PC-9 (cell line): ENCODE data around the gene PTGS2. TPM values are rescaled to one million over a fixed set of nuclear protein-coding genes. Genes with fewer than 3 reads are reported as not detected.

Experiments used
- BruUV-seq: library from RNA; stranded (reverse); fragments of 400-500 nt; replicated peaks from 2 replicates; lab custom pipeline; 2021; lab: Mats Ljungman, UMichigan
- CTCF ChIA-PET: fragments of 300-600 bp; sonication (Branson Sonifier 250); formaldehyde crosslinking; loops from one replicate; lab custom pipeline; 2022; ENCODE audit warnings: antibody characterized with exemption; lab: Charles Lee
- POLR2A ChIA-PET: fragments of 300-600 bp; sonication (Branson Sonifier 250); formaldehyde crosslinking; loops from one replicate; lab custom pipeline; 2022; ENCODE audit warnings: antibody characterized with exemption; ENCODE audit not compliant: unreplicated experiment; lab: Charles Lee
- DNase-seq, 2 experiments: peaks; one replicate each; pipeline versions ENCODE4 v3.0.0 to v3.0.0-alpha.2; 2015 to 2022; ENCODE audit warnings: mixed read lengths in 1 of 2
- H2AFZ ChIP-seq: fragments of 200-600 bp; sonication (generic); 2 replicates; pipeline ENCODE4 v1.8.1; 2017; ENCODE audit warnings: antibody characterized with exemption
- H3F3A ChIP-seq: fragments of 200-600 bp; sonication (generic); 2 replicates; pipeline ENCODE4 v1.8.1; 2017; ENCODE audit warnings: antibody characterized with exemption, mild to moderate bottlenecking, low read depth; ENCODE audit not compliant: insufficient read depth
- H3K27ac ChIP-seq: fragments of 200-600 bp; sonication (generic); 2 replicates; pipeline ENCODE4 v1.6.1; 2016; ENCODE audit warnings: mixed run types
- H3K27me3 ChIP-seq: fragments of 200-600 bp; sonication (generic); 2 replicates; pipeline ENCODE4 v1.6.1; 2016; ENCODE audit warnings: low read depth, mixed run types; ENCODE audit not compliant: insufficient read depth
- H3K36me3 ChIP-seq: fragments of 200-600 bp; sonication (generic); 2 replicates; pipeline ENCODE4 v1.6.1; 2016; ENCODE audit warnings: low read depth, mixed run types
- H3K4me1 ChIP-seq: fragments of 200-600 bp; sonication (generic); replicated peaks from 2 replicates; pipeline ENCODE4 v1.6.1; 2016; ENCODE audit warnings: mixed run types; ENCODE audit not compliant: insufficient read depth
- H3K4me2 ChIP-seq: fragments of 200-600 bp; sonication (generic); 2 replicates; pipeline ENCODE4 v1.6.1; 2017; ENCODE audit warnings: mixed run types
- H3K4me3 ChIP-seq: fragments of 200-600 bp; sonication (generic); 2 replicates; pipeline ENCODE4 v1.6.1; 2016; ENCODE audit warnings: mixed run types
- H3K79me2 ChIP-seq: fragments of 200-600 bp; sonication (generic); 2 replicates; pipeline ENCODE4 v1.6.1; 2017; ENCODE audit warnings: low read depth, mixed run types
- H3K9me2 ChIP-seq: fragments of 200-600 bp; sonication (generic); 2 replicates; pipeline ENCODE4 v1.8.1; 2017; ENCODE audit warnings: mild to moderate bottlenecking; ENCODE audit not compliant: insufficient read depth
- H3K9me3 ChIP-seq: fragments of 200-600 bp; sonication (generic); 2 replicates; pipeline ENCODE4 v1.8.1; 2016; ENCODE audit warnings: low read depth; ENCODE audit not compliant: insufficient read depth
- H4K20me1 ChIP-seq: fragments of 200-600 bp; sonication (generic); 2 replicates; pipeline ENCODE4 v1.8.1; 2017; ENCODE audit not compliant: insufficient read depth
- EZH2 ChIP-seq: fragments of 200-600 bp; sonication (generic); IDR thresholded peaks from 2 replicates; pipeline ENCODE4 v1.8.0; 2017; ENCODE audit warnings: antibody characterized with exemption, low read depth
- intact Hi-C: fragments of 100-400 bp; cut with micrococcal nuclease; formaldehyde crosslinking; loops from one replicate; pipeline ENCODE4 v1.10.0; 2022; ENCODE audit not compliant: unreplicated experiment
- total RNA-seq: library from RNA; stranded (reverse); gene quantifications from 2 replicates; pipeline ENCODE4 v1.2.3, GENCODE V29; 2021
- TF ChIP-seq, protein P1 (sequence below): fragments of 200-600 bp; sonication (generic); conservative IDR thresholded peaks from 2 replicates; pipeline ENCODE4 v1.6.1; 2017; ENCODE audit warnings: mixed run types, antibody characterized with exemption, mild to moderate bottlenecking, moderate library complexity

PTGS2 gene
- total RNA-seq, 1 experiment from 2014 or later: 0.63 TPM

DNA sequence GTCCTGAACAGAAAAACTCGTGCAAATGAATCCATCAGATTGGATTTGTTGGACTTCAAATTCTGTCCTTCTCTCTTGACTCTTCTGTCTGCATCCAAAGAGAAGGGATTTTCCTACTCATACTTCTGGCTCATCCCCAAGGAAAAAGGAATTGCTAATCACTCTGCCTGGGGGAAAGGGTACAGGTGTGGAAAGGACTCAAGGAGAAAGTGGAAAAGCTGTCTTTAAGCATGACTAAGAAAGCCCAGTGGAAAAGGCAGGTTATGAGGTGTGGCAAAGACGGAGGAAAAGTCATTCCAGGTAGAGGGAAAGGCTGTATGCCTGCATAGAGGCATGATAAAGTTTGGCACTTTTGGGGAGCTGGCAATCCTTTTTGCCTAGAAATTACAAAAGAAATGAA lies 43.4 kb downstream of the PTGS2 start:
- POLR2A ChIA-PET: interaction anchor here (0.6 kb wide), 1 partner anchor 9 kb away, joined by 3 read pairs; no protein-coding TSS in a partner anchor
- no peak for DNase-seq

DNA sequence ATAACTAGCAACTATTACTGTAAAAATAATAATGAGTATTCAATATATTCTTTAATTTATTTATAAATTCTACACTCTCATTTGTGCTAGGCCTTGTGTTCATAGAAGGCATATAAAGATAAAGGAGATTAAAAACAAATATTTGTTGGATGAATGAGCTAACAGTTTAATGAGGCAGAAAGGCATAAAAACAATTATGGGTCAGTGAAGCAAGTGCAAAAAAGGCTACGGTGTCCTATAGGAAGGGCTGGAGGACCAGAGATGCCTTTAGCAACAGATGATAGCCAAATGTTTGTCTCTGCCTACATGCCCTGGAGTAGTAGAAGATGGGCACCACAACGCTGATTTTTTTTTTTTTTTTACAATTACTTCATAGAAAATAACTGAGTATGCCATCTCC lies 45.7 kb downstream of the PTGS2 start:
- Histone ChIP-seq H3K9me3 (no peaks in the 10 kb centered on the region), H3F3A (no peaks in the 10 kb centered on the region), H3K4me1 (no peaks in the 10 kb centered on the region), H3K27ac (no peak overlapping the region), H3K79me2 (no peaks in the 10 kb centered on the region), H3K27me3 (no peaks in the 10 kb centered on the region), H3K4me3 (no peak overlapping the region), H3K4me2 (no peak overlapping the region), H3K9me2 (no peaks in the 10 kb centered on the region; the same call in 1 of the 2 replicates), H3K36me3 (no peaks in the 10 kb centered on the region), H2AFZ (no peak overlapping the region), H4K20me1 (no peaks in the 10 kb centered on the region)
- ChIA-PET POLR2A (no interaction called here), CTCF (no interaction called here)
- DNase-seq: no peak
- TF ChIP-seq, protein P1, sequence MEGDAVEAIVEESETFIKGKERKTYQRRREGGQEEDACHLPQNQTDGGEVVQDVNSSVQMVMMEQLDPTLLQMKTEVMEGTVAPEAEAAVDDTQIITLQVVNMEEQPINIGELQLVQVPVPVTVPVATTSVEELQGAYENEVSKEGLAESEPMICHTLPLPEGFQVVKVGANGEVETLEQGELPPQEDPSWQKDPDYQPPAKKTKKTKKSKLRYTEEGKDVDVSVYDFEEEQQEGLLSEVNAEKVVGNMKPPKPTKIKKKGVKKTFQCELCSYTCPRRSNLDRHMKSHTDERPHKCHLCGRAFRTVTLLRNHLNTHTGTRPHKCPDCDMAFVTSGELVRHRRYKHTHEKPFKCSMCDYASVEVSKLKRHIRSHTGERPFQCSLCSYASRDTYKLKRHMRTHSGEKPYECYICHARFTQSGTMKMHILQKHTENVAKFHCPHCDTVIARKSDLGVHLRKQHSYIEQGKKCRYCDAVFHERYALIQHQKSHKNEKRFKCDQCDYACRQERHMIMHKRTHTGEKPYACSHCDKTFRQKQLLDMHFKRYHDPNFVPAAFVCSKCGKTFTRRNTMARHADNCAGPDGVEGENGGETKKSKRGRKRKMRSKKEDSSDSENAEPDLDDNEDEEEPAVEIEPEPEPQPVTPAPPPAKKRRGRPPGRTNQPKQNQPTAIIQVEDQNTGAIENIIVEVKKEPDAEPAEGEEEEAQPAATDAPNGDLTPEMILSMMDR: no peak
- no peak for TF ChIP-seq EZH2
- no TSS peak for BruUV-seq
- intact Hi-C loops: no loop called here

More for the DNA sequence above, 43.4 kb downstream of the PTGS2 start:
- no peaks in the 10 kb centered on the region; the same call in 1 of the 2 replicates for H3K9me2 ChIP-seq
- H3K4me1 ChIP-seq: no peaks in the 10 kb centered on the region
- no peak overlapping the region for H3K4me3 ChIP-seq
- H3K36me3 ChIP-seq: no peaks in the 10 kb centered on the region
- H3K4me2 ChIP-seq: no peak overlapping the region
- H4K20me1 ChIP-seq: no peaks in the 10 kb centered on the region
- H3K79me2 ChIP-seq: no peaks in the 10 kb centered on the region
- H3F3A ChIP-seq: no peaks in the 10 kb centered on the region
- H3K27me3 ChIP-seq: no peaks in the 10 kb centered on the region
- TF ChIP-seq, protein P1: no peak
- no peak for TF ChIP-seq EZH2
- H2AFZ ChIP-seq: no peak overlapping the region
- intact Hi-C loops: no loop called here
- CTCF ChIA-PET: no interaction called here
- no peak overlapping the region for H3K27ac ChIP-seq
- no TSS peak for BruUV-seq
- no peaks in the 10 kb centered on the region for H3K9me3 ChIP-seq

DNA sequence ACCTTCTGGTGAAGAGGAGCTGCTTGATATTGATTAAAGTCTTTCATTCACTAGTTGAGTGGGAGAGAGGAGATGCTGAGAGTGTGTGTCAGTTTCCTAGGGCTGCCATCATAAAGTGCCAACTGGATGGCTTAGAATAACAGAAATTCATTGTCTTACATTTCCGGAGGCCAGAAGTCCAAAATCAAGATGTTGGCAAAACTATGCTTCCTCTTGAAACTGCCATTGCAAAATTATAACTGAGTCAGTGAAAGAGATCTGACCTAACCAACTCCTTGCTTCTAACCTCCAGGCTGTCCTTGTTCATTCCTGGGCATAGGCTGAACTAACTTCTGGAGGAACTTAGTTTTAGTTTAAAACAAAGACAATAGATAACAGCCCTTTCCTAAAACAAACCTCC lies 47.1 kb downstream of the PTGS2 start:
- no peak overlapping the region for H2AFZ ChIP-seq
- H3K4me2 ChIP-seq: no peak overlapping the region
- H3K27ac ChIP-seq: no peak overlapping the region
- H3F3A ChIP-seq: no peaks in the 10 kb centered on the region
- BruUV-seq: no TSS peak
- H3K79me2 ChIP-seq: no peaks in the 10 kb centered on the region
- ChIA-PET CTCF (no interaction called here), POLR2A (no interaction called here)
- no peaks in the 10 kb centered on the region for H3K27me3 ChIP-seq
- H3K9me2 ChIP-seq: no peaks in the 10 kb centered on the region; the same call in 1 of the 2 replicates
- intact Hi-C loops: no loop called here
- no peaks in the 10 kb centered on the region for H3K9me3 ChIP-seq
- H3K4me3 ChIP-seq: no peak overlapping the region
- no peak for TF ChIP-seq EZH2
- TF ChIP-seq, protein P1: no peak
- H3K4me1 ChIP-seq: no peaks in the 10 kb centered on the region
- DNase-seq: no peak
- H4K20me1 ChIP-seq: no peaks in the 10 kb centered on the region
- no peaks in the 10 kb centered on the region for H3K36me3 ChIP-seq
